Measurements from ENCODE around the gene INVS. TPM values are rescaled to one million over a fixed set of nuclear protein-coding genes. Genes with fewer than 3 reads are reported as not detected.
"Not testable (repeated sequence)": the region's sequence is repeated elsewhere in the genome, so short reads cannot be mapped to it uniquely, and the experiment has no call there.

The INVS gene
- total and polyA plus RNA-seq, 5 donors = 3.0 to 10.1 (median 9.2) TPM

GRCh38 chr9:100322954-100323536, 224.0 kb downstream of the INVS start:
- ATAC-seq (no peak), DNase-seq (peak in 2 of 3 donors; percentile 14 to 53)
- no peaks in the 10 kb centered on the region for H3K9me3 ChIP-seq (ENCODE audit: control insufficient read depth, low read length)
- intact Hi-C loops (cut with DNase I) = loop anchor here in 2 of 4 donors (10.0 kb wide), 3 partner anchors 272 to 1158 kb away; no protein-coding TSS in a partner anchor
- 65% methylated on average over 3 of the region's 3 CpGs for WGBS
- no peaks in the 10 kb centered on the region for H3K27me3 ChIP-seq (ENCODE audit: control insufficient read depth, insufficient read depth)
- no peaks in the 10 kb centered on the region for H3K4me1 ChIP-seq (ENCODE audit: control insufficient read depth, insufficient read depth, low read length)
- H3K4me3 ChIP-seq (ENCODE audit: low read length) = no peak overlapping the region
- H3K27ac ChIP-seq (ENCODE audit: low read length) = no peak overlapping the region

- 53% methylated on average over 4 of the region's 4 CpGs for WGBS
- H3K27ac ChIP-seq (ENCODE audit: low read length) = no peak overlapping the region
- H3K27me3 ChIP-seq (ENCODE audit: control insufficient read depth, insufficient read depth) = no peaks in the 10 kb centered on the region
- H3K9me3 ChIP-seq (ENCODE audit: control insufficient read depth, low read length) = no peaks in the 10 kb centered on the region
- H3K4me1 ChIP-seq (ENCODE audit: control insufficient read depth, insufficient read depth, low read length) = no peaks in the 10 kb centered on the region
- no peak overlapping the region for H3K4me3 ChIP-seq (ENCODE audit: low read length)
- DNase-seq = no peak
- intact Hi-C loops (cut with DNase I) = loop anchor here in 2 of 4 donors (10.0 kb wide), 3 partner anchors 270 to 1160 kb away; no protein-coding TSS in a partner anchor
- ATAC-seq = no peak
These were observed 225.7 kb downstream of the INVS start for GRCh38 chr9:100324594-100325200.

GRCh38 chr9:100338736-100339135, 239.7 kb downstream of the INVS start:
- H3K27ac ChIP-seq (ENCODE audit: low read length); H3K27me3 ChIP-seq (ENCODE audit: control insufficient read depth, insufficient read depth); H3K4me3 ChIP-seq (ENCODE audit: low read length); DNase-seq; intact Hi-C loops (cut with DNase I); ATAC-seq; H3K9me3 ChIP-seq (ENCODE audit: control insufficient read depth, low read length); H3K4me1 ChIP-seq (ENCODE audit: control insufficient read depth, insufficient read depth, low read length): not testable (repeated sequence)
- 96% methylated on average over 5 of the region's 5 CpGs for WGBS

- 94% methylated on average over 2 of the region's 2 CpGs for WGBS
- intact Hi-C loops (cut with DNase I) = no loop called here
- no peaks in the 10 kb centered on the region for H3K27me3 ChIP-seq (ENCODE audit: control insufficient read depth, insufficient read depth)
- DNase-seq (no peak), ATAC-seq (no peak)
- no peaks in the 10 kb centered on the region for H3K9me3 ChIP-seq (ENCODE audit: control insufficient read depth, low read length)
- H3K27ac ChIP-seq (ENCODE audit: low read length) = no peak overlapping the region
- H3K4me3 ChIP-seq (ENCODE audit: low read length) = no peak overlapping the region
- peaks cover 3% of the 10 kb centered on the region for H3K4me1 ChIP-seq (ENCODE audit: control insufficient read depth, insufficient read depth, low read length)
These were observed 241.2 kb downstream of the INVS start for GRCh38 chr9:100340224-100340623.

GRCh38 chr9:100341889-100342288, 242.8 kb downstream of the INVS start:
- Histone ChIP-seq H3K27ac (ENCODE audit: low read length) (no peak overlapping the region), H3K4me1 (ENCODE audit: control insufficient read depth, insufficient read depth, low read length) (peaks cover 3% of the 10 kb centered on the region), H3K4me3 (ENCODE audit: low read length) (no peak overlapping the region), H3K27me3 (ENCODE audit: control insufficient read depth, insufficient read depth) (no peaks in the 10 kb centered on the region), H3K9me3 (ENCODE audit: control insufficient read depth, low read length) (no peaks in the 10 kb centered on the region)
- WGBS = 97% methylated on average over 3 of the region's 3 CpGs
- no peak for ATAC-seq
- DNase-seq = no peak
- intact Hi-C loops (cut with DNase I) = no loop called here

GRCh38 chr9:100346836-100347235, 247.8 kb downstream of the INVS start:
- WGBS = 64% methylated on average over 3 of the region's 3 CpGs

GRCh38 chr9:100350188-100350587, 251.1 kb downstream of the INVS start:
- Histone ChIP-seq H3K27ac (ENCODE audit: low read length) (no peak overlapping the region), H3K4me1 (ENCODE audit: control insufficient read depth, insufficient read depth, low read length) (peaks cover 2% of the 10 kb centered on the region), H3K9me3 (ENCODE audit: control insufficient read depth, low read length) (no peaks in the 10 kb centered on the region), H3K4me3 (ENCODE audit: low read length) (no peak overlapping the region), H3K27me3 (ENCODE audit: control insufficient read depth, insufficient read depth) (no peaks in the 10 kb centered on the region)
- DNase-seq = no peak
- no peak for ATAC-seq
- intact Hi-C loops (cut with DNase I) = loop anchor here in 2 of 4 donors (10.0 kb wide), 2 partner anchors 65 to 85 kb away; no protein-coding TSS in a partner anchor
- 96% methylated on average over 1 of the region's 1 CpG for WGBS

More at GRCh38 chr9:100346836-100347235, 247.8 kb downstream of the INVS start:
- H3K27ac ChIP-seq (ENCODE audit: low read length) = no peak overlapping the region
- DNase-seq (no peak), ATAC-seq (peak; percentile 74 to 75)
- H3K27me3 ChIP-seq (ENCODE audit: control insufficient read depth, insufficient read depth) = no peaks in the 10 kb centered on the region
- no peaks in the 10 kb centered on the region for H3K9me3 ChIP-seq (ENCODE audit: control insufficient read depth, low read length)
- H3K4me3 ChIP-seq (ENCODE audit: low read length) = no peak overlapping the region
- peaks cover 4% of the 10 kb centered on the region for H3K4me1 ChIP-seq (ENCODE audit: control insufficient read depth, insufficient read depth, low read length)
- intact Hi-C loops (cut with DNase I) = no loop called here

Other genes starting within 250 kb of the INVS start
- gene STX17, start 192.6 kb upstream of the INVS start, total RNA-seq = 10 to 100 TPM; 22.1 to 25.5 (median 23.8) TPM
- gene STX17, start 192.6 kb upstream of the INVS start, polyA plus RNA-seq = 6.6 TPM
- gene ERP44, start 243 bp upstream of the INVS start, total RNA-seq = 10 to 100 TPM; 13.9 to 19.6 (median 16.9) TPM
- gene ERP44, start 243 bp upstream of the INVS start, polyA plus RNA-seq = 16.5 TPM